Endometrium (tissue), 2 donors: ENCODE results near the gene FBXL19.

Experiments used
- FAIRE-seq: peaks from 2 replicates; lab custom pipeline; 2012; peaks lifted over from hg19 to GRCh38; lab: Jason Lieb, UNC
- donor health status: control.
- donor health status: control.

The FBXL19 gene

DNA sequence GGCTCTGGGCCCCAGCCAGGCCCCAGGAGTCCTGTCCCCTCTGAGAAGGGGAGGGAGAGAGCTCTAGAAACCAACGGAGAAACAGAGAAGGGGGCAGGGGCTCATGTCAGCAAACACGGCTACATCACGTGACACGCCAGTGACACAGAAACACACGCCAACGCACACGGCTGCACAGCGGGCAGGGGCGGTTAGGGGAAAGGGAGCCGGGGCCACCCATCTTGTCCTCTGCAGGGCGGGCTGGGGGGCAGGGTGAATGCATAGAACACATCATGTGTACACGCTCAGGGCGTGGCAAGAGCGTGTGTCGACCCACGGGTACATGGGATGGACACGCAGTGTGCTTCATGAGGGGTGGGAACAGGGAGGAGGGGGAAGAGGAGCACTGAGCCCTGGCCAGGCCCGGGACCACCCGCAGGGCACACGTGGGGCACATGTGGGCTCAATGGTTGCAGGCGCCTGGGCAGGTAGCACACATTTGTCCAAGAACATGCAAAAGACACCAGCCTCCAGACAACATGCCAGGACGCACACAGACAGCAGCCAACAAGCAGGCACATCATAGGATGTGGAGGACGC lies 66.2 kb downstream of the FBXL19 start:
- no peak for FAIRE-seq

DNA sequence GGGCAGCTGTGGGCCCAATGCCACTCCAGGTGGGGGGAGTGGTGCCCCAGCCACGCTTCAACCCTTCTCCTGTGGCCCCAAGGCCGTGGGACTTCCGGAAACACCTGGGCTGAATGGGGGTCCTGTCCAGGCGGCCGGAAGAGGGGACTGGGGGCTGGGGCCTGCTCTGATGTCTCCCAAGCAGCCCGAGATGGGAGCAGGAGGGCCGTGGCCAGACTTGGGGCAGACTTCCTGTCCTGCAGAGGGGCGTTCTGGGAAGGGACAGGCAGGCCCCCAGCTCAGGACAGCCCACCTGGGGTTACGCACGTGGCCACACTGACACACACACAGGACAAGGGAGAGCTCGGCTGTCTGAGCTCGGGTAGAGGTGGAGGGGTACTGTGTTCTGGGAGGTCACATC lies 66.7 kb downstream of the FBXL19 start:
- no peak for FAIRE-seq

DNA sequence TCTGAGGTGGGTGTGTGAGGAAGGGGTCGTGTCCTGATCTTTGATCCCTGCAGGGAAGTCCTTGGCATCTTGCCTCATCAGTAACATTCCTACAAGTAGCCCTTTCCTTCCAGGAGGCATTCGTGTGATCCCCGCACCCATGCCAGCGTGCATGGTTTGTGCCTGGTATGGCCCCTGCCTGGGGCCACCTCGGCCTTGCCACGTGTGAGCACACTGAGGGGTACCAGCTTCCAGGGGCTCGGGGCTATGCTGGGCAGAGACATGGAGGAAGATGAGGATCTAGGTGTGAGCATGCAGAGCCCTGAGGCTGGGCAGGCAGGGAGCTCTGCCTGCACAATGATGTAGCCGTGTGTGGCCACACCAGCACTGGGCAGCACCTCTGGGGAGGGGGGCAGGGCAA lies 67.7 kb downstream of the FBXL19 start:
- no peak for FAIRE-seq

DNA sequence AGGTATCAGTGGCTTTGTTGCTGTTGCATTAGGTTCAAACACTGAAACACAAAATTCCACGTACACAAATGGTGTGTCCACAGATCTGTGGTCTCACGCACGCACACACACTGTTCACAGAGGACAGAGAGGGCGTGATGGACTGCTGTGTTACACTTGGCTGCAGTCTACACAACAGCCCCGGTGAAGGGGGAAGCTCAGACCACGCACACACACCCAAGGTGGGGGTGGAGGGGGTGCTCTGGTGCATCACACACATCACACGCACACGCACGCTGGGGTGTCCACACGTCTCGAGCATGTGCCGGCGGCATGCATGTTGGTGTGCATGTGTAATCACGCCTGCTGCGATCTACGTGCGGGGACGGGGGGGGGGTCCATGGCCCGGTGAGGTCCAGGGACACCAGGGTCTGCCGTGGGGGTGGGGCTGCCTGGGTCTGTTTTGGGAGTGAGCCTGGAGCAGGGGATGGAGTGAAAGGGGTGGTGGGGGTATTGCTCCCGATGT lies 69.0 kb downstream of the FBXL19 start:
- no peak for FAIRE-seq

DNA sequence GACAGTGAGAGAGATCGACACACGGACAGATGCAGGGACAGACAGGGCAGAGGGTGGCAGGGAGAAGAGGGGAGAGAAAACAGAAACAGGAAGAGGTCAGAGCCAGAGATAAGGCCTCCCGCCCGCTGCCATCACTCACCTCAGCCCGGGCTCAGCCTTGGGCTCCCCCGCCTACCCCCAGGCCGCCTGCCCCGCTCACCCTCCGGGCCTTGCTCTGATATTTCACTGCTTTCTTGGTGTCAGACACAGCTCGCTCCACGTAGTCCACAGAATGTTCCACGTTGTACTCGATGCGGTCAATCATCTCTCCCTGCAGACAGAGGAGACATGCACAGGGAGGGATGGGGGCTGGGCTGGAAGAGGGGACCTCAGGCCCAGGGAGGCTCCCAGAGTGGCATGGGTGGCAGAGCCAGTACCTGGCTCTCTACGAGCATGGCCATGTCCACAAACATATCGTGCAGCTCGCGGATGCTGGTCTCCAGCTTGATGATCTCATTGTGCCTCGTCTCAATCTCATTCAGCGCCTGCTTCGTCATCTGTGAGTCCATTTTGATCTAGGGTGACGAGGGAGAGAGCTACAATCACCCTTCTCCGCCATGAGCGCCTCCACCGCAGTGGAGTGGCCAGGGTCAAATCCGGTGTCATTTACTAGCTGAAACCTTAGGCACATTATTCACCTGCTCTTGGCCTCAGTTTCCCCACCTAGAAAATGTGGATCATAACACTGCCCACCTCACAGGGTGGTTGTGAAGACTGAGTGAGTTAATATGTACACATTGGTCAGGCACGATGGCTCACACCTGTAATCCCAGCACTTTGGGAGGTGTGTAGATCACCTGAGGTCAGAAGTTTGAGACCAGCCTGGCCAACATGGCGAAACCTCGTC lies 69.8 kb downstream of the FBXL19 start:
- FAIRE-seq = no peak

DNA sequence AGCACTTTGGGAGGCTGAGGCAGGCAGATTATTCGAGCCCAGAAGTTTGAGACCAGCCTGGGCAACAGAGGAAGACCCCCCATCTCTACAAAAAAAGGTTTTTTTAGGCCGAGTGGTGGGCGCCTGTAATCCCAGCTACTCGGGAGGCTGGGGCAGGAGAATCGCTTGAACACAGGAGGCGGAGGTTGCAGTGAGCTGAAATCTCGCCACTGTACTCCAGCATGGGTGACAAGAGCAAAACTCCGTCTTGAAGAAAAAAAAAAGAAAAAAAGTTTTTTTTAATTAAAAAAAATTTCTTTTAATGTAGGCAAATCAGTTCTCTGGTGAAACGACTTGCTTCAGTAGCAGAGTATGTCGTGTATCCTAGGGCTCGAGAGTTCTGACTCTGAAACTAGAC lies 72.6 kb downstream of the FBXL19 start:
- FAIRE-seq = no peak

DNA sequence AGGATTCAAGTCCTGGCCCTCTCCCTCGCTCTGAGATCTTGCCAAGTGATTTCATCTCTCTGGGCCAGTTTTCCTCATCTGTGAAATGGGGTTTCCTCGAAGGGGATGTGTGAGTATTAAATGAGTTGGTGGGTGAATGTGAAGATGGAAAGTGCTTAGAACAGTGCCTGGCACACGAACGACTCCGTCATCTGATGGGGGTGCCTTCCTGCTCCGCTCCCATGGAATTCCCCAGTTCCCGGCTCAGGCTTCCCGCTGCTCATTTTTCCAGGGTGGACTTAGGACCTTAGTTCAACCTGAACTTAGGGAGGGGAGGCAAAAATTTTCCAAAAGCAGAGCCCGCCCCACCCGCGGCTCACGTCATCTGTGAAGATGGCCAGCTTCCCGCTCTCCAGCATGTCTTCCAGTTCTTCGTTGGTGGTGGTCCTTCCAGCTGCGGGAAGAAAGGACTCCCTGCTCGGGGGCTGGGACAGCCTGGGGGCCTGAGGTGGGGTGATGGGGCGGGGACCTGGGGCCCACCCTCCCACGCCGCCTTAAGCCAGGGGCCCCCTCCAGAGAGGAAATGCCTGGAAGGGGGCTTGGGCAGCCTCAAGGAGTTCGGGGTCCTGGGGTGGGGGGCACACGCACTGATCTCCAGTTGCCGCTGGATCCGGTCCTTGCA lies 73.1 kb downstream of the FBXL19 start:
- no peak for FAIRE-seq

DNA sequence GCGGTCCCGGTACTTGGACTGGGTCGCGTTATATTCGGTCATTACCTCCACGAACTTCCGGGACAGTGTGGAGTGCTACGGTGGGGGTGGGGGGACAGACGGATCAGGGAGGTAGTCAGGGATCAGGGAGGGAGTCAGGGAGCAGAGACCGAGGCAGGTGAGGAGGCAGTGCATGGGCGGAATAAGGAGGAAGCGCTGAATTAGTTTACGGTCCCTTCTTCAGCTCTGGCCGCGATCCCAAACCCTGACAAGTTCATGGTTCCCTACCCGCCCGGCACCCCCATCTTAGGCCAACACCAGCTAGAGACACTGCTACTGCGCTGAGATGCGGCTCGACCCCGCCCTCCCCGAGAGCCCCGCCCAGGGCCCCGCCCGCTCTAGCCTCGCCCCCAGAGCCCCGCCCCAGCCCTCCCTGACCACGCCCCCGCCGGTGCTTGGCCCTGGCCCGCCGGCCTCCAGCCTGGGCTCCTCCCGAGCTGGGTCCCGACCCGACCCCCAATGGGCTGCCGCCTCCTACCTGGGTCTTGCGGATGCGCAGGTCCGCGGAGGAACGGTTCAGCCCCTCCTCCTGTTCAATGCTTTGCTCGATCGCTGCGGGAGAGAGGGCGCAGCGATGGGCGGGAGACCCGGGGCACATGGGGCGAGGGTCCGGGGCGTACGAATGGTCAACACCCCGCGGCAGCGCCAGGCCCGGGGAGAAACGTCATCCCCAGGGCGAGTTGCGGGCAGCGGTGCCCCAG lies 73.8 kb downstream of the FBXL19 start:
- no peak for FAIRE-seq

DNA sequence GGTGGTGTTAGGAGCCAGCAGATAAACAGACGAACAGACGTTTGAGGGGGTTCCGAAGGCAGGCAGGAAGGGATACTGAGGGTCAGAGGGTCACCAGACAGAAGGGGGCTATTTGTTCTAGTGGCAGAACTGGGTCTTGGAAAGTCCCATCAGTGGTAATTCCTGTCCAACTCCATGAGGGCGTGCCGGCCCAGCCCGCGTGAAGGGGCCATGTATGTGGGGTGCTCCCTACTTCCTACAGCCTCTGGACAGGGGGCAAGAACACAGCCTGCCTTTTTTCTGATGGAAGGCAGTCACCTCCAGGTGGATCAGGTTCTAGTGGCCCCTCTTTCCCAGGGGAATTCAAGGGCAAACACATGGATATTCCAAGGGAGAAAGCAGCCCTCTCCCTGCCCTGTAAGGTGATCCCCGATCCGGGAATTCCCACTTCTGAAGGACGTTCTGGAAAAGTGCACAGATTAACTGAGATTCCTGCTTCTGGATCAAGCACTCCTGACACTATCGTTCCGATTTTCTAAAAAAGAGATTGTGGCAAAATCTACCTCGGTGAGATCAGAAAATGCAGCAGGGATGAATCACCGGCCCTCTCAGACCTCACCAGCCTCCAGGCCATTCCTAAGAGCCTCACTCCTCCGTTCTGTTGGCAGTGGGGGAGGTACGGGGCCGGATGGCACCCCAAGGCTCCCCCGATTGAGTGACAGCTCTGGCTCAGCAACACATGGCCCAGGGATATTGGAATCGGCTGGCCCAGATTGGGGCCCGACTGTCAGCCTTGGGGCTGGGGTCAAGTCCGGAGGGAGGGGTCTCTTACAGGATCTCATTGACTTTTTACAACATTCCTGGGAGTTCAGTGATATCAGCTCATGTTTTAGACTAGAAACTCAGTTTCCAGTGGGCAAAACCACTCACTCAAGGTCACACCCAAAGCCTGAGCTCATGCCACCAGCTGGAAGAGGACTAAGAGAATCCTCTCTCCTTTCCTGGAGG lies 74.6 kb downstream of the FBXL19 start:
- no peak for FAIRE-seq
